HepG2 (cell line): ENCODE results near the gene C11orf24. TPM values are rescaled to one million over a fixed set of nuclear protein-coding genes. Genes with fewer than 3 reads are reported as not detected.

Experiments used
- CHCHD3 ChIP-seq: sonication (generic); formaldehyde crosslinking; IDR thresholded peaks from 2 replicates; pipeline ENCODE4 v1.8.0; 2022; ENCODE audit warnings: mild to moderate bottlenecking, missing genetic modification reagents, moderate library complexity
- HNRNPUL1 ChIP-seq: fragments of 200-400 bp; formaldehyde crosslinking; IDR thresholded peaks from 2 replicates; pipeline ENCODE4 v1.6.1; 2017; ENCODE audit warnings: low read depth, mild to moderate bottlenecking, low read length, moderate library complexity
- ISL2 ChIP-seq: sonication (generic); formaldehyde crosslinking; IDR thresholded peaks from 2 replicates; pipeline ENCODE4 v1.5.0; 2020; ENCODE audit warnings: missing genetic modification reagents
- JUNB ChIP-seq: sonication (generic); formaldehyde crosslinking; IDR thresholded peaks from 2 replicates; pipeline ENCODE4 v1.8.0; 2022; ENCODE audit warnings: missing genetic modification reagents, mild to moderate bottlenecking, borderline replicate concordance
- TSC22D2 ChIP-seq: sonication (generic); formaldehyde crosslinking; IDR thresholded peaks from 2 replicates; pipeline ENCODE4 v1.5.1; 2020; ENCODE audit warnings: missing genetic modification reagents, mild to moderate bottlenecking, borderline replicate concordance
- ZFP41 ChIP-seq: sonication (generic); formaldehyde crosslinking; IDR thresholded peaks from 2 replicates; pipeline ENCODE4 v1.4.0; 2020; ENCODE audit warnings: mild to moderate bottlenecking, missing genetic modification reagents, borderline replicate concordance
- ZNF788 ChIP-seq: sonication (generic); formaldehyde crosslinking; IDR thresholded peaks from 2 replicates; pipeline ENCODE4 v1.5.0; 2020; ENCODE audit warnings: mild to moderate bottlenecking, missing genetic modification reagents, borderline replicate concordance
- polyA plus RNA-seq, 8 experiments: library from polyadenylated mRNA; depleted of rRNA in 3 of 8; stranded (reverse) in 7 of 8; unstranded in 1 of 8; fragments of >200 nt; fragmentation: Illumina TruSeq in 4 of 8; extraction: Trizol in 4 of 8; gene quantifications; 2 replicates each; pipeline versions ENCODE4 v1.2.1 to v1.2.3, GENCODE V29; 2011 to 2016; ENCODE audit warnings: low read depth in 4 of 8, missing spikeins in 1 of 8, mixed read lengths in 1 of 8; ENCODE audit not compliant: insufficient read depth in 1 of 8
- total RNA-seq, 5 experiments: library from RNA; depleted of rRNA; stranded (reverse); fragments of >200 nt; fragmentation: Illumina TruSeq; extraction: Trizol; gene quantifications; 2 replicates each; pipeline ENCODE4 v1.2.3, GENCODE V29; 2016; ENCODE audit warnings: low read depth in 1 of 5
- TF ChIP-seq, protein P1 (sequence below): sonication (generic); formaldehyde crosslinking; conservative IDR thresholded peaks from 2 replicates; pipeline ENCODE4 v1.4.0; 2020; ENCODE audit warnings: mild to moderate bottlenecking, missing genetic modification reagents, moderate library complexity
- TF ChIP-seq, protein P2 (sequence below): sonication (generic); formaldehyde crosslinking; IDR thresholded peaks from 2 replicates; pipeline ENCODE4 v1.4.0; 2020; ENCODE audit warnings: missing genetic modification reagents
- TF ChIP-seq, protein P3 (sequence below): sonication (generic); formaldehyde crosslinking; IDR thresholded peaks from 2 replicates; pipeline ENCODE4 v1.5.1; 2020; ENCODE audit warnings: mild to moderate bottlenecking, moderate library complexity, missing genetic modification reagents
- TF ChIP-seq, protein P4 (sequence below): sonication (generic); formaldehyde crosslinking; IDR thresholded peaks from 2 replicates; pipeline ENCODE4 v1.4.0; 2020; ENCODE audit warnings: missing genetic modification reagents, borderline replicate concordance
- TF ChIP-seq, protein P5 (sequence below): sonication (generic); formaldehyde crosslinking; IDR thresholded peaks from 2 replicates; pipeline ENCODE4 v1.5.1; 2020; ENCODE audit warnings: mild to moderate bottlenecking, missing genetic modification reagents, moderate library complexity

C11orf24 gene
- total and polyA plus RNA-seq, 2 of the 13 experiments (the other 11 are each of a cell fraction or from before 2014, with no cell fraction given): 52.9 to 55.5 TPM

DNA sequence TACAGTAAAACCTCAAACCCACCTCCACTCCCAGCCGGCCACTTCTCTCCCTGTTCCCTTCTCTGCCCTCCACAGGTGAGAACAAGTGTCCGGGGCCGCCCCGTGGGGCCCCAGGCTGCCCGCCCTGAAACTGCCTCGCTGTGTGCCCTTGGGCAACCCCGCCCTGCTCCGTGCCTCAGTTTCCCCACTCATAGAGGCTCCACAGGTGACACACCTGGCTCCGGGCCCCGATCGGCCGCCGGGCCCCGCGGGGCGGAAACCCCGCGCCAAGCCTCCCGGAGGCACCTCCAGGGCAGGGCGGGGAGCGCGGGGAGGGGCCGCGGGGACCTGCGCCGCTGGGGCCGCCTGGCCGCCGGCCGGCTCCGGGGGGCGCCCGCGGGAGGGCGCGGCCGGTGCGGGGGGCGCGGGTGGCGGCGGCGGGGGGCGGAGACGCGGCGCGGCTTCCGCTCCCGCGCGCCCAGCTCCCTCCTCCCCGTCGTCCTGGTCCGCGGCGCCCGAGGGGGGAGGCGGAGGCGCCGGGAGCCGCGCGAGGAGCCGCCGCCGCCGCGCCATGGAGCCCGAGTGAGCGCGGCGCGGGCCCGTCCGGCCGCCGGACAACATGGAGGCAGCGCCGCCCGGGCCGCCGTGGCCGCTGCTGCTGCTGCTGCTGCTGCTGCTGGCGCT, 40.5 kb upstream of the C11orf24 start, which contains the start of gene LRP5 (continued):
- TF ChIP-seq, protein P1, sequence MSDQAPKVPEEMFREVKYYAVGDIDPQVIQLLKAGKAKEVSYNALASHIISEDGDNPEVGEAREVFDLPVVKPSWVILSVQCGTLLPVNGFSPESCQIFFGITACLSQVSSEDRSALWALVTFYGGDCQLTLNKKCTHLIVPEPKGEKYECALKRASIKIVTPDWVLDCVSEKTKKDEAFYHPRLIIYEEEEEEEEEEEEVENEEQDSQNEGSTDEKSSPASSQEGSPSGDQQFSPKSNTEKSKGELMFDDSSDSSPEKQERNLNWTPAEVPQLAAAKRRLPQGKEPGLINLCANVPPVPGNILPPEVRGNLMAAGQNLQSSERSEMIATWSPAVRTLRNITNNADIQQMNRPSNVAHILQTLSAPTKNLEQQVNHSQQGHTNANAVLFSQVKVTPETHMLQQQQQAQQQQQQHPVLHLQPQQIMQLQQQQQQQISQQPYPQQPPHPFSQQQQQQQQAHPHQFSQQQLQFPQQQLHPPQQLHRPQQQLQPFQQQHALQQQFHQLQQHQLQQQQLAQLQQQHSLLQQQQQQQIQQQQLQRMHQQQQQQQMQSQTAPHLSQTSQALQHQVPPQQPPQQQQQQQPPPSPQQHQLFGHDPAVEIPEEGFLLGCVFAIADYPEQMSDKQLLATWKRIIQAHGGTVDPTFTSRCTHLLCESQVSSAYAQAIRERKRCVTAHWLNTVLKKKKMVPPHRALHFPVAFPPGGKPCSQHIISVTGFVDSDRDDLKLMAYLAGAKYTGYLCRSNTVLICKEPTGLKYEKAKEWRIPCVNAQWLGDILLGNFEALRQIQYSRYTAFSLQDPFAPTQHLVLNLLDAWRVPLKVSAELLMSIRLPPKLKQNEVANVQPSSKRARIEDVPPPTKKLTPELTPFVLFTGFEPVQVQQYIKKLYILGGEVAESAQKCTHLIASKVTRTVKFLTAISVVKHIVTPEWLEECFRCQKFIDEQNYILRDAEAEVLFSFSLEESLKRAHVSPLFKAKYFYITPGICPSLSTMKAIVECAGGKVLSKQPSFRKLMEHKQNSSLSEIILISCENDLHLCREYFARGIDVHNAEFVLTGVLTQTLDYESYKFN (CRISPR knock-in tag): 0 out of 2 replicates have a peak, but pooled peaks have one; percentile 23
- no peak for TF ChIP-seq HNRNPUL1
- TF ChIP-seq JUNB (CRISPR knock-in tag): no peak
- TF ChIP-seq, protein P2, sequence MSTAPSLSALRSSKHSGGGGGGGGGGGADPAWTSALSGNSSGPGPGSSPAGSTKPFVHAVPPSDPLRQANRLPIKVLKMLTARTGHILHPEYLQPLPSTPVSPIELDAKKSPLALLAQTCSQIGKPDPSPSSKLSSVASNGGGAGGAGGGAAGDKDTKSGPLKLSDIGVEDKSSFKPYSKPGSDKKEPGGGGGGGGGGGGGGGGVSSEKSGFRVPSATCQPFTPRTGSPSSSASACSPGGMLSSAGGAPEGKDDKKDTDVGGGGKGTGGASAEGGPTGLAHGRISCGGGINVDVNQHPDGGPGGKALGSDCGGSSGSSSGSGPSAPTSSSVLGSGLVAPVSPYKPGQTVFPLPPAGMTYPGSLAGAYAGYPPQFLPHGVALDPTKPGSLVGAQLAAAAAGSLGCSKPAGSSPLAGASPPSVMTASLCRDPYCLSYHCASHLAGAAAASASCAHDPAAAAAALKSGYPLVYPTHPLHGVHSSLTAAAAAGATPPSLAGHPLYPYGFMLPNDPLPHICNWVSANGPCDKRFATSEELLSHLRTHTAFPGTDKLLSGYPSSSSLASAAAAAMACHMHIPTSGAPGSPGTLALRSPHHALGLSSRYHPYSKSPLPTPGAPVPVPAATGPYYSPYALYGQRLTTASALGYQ (CRISPR knock-in tag): 0 out of 2 replicates have a peak, but pooled peaks have one; percentile 20
- TF ChIP-seq, protein P3, sequence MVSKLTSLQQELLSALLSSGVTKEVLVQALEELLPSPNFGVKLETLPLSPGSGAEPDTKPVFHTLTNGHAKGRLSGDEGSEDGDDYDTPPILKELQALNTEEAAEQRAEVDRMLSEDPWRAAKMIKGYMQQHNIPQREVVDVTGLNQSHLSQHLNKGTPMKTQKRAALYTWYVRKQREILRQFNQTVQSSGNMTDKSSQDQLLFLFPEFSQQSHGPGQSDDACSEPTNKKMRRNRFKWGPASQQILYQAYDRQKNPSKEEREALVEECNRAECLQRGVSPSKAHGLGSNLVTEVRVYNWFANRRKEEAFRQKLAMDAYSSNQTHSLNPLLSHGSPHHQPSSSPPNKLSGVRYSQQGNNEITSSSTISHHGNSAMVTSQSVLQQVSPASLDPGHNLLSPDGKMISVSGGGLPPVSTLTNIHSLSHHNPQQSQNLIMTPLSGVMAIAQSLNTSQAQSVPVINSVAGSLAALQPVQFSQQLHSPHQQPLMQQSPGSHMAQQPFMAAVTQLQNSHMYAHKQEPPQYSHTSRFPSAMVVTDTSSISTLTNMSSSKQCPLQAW (CRISPR knock-in tag): no peak
- TF ChIP-seq ZNF788 (CRISPR knock-in tag): peak; percentile 40; the same call in 1 of the 2 replicates
- TF ChIP-seq, protein P4, sequence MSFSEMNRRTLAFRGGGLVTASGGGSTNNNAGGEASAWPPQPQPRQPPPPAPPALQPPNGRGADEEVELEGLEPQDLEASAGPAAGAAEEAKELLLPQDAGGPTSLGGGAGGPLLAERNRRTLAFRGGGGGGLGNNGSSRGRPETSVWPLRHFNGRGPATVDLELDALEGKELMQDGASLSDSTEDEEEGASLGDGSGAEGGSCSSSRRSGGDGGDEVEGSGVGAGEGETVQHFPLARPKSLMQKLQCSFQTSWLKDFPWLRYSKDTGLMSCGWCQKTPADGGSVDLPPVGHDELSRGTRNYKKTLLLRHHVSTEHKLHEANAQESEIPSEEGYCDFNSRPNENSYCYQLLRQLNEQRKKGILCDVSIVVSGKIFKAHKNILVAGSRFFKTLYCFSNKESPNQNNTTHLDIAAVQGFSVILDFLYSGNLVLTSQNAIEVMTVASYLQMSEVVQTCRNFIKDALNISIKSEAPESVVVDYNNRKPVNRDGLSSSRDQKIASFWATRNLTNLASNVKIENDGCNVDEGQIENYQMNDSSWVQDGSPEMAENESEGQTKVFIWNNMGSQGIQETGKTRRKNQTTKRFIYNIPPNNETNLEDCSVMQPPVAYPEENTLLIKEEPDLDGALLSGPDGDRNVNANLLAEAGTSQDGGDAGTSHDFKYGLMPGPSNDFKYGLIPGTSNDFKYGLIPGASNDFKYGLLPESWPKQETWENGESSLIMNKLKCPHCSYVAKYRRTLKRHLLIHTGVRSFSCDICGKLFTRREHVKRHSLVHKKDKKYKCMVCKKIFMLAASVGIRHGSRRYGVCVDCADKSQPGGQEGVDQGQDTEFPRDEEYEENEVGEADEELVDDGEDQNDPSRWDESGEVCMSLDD (CRISPR knock-in tag): no peak
- no peak for TF ChIP-seq TSC22D2 (CRISPR knock-in tag)
- peak; percentile 24; the same call in 1 of the 2 replicates for TF ChIP-seq ISL2
- TF ChIP-seq, protein P5, sequence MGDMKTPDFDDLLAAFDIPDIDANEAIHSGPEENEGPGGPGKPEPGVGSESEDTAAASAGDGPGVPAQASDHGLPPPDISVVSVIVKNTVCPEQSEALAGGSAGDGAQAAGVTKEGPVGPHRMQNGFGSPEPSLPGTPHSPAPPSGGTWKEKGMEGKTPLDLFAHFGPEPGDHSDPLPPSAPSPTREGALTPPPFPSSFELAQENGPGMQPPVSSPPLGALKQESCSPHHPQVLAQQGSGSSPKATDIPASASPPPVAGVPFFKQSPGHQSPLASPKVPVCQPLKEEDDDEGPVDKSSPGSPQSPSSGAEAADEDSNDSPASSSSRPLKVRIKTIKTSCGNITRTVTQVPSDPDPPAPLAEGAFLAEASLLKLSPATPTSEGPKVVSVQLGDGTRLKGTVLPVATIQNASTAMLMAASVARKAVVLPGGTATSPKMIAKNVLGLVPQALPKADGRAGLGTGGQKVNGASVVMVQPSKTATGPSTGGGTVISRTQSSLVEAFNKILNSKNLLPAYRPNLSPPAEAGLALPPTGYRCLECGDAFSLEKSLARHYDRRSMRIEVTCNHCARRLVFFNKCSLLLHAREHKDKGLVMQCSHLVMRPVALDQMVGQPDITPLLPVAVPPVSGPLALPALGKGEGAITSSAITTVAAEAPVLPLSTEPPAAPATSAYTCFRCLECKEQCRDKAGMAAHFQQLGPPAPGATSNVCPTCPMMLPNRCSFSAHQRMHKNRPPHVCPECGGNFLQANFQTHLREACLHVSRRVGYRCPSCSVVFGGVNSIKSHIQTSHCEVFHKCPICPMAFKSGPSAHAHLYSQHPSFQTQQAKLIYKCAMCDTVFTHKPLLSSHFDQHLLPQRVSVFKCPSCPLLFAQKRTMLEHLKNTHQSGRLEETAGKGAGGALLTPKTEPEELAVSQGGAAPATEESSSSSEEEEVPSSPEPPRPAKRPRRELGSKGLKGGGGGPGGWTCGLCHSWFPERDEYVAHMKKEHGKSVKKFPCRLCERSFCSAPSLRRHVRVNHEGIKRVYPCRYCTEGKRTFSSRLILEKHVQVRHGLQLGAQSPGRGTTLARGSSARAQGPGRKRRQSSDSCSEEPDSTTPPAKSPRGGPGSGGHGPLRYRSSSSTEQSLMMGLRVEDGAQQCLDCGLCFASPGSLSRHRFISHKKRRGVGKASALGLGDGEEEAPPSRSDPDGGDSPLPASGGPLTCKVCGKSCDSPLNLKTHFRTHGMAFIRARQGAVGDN (CRISPR knock-in tag): peak; percentile 64
- no peak for TF ChIP-seq ZFP41 (CRISPR knock-in tag)
- TF ChIP-seq CHCHD3 (CRISPR knock-in tag): no peak
